GM21529 (cell line): ENCODE results near the gene RASL11B.

Source experiments
- ATAC-seq: cut with Tn5 transposase; IDR thresholded peaks from one replicate; pipeline ENCODE4 v1.9.1; 2021; ENCODE audit not compliant: unreplicated experiment

RASL11B gene

DNA sequence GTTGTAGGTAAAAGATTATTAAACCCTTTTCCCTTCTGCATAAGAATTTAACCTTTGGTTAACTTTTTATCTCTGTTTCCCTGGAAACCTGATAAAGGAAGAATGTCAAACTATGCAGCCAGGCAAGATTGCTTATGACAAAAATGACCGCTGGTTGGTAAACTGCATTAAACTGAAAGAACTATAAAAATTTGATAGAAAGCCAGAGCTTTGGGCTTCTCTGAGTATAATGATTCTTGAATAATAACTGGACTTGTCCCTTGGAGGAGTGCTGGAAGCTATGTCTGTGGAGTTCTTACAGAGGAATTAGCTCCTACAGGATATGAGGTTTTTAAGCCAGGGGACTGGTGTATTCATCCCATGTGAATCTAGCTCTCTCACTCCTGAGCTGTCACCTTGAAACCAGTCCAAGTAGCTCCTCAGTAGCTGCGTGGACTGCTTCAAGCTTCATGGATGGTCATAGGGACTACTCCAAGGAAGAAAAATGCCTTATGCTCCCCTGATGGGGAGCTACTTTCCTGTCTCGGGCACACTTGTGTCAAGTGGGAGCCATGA, 52.0 kb downstream of the RASL11B start:
- ATAC-seq = no peak

- no peak for ATAC-seq
Measured at GRCh38 chr4:52915191-52915590, 53.1 kb downstream of the RASL11B start.

DNA sequence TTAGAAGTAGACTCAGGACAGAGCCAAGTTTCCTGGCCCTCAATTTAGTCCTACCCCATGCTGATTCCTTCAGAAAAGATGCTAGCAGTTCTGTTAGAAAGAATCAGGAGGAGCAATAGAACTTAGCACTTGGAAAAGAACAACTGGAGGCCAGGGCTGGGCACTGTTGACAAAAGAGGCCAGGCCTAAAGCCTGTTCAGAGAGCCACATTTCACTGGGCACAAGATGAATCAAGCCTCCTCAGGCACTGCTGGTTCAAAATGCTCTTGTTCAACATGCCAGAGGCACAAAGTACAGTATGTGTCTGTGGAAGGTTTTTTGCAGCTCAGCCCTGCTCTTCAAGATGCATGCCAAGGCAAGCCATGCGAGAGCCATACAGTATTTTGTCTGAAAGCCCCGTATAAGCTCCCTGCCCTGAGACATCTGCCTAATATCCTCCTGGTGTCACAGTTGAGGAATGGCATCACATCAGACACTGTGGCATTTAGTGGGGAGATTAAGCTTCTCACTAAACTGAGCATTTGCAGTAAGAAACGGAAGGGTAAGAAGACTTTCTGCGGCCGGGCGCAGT, 53.7 kb downstream of the RASL11B start:
- no peak for ATAC-seq
